Transverse colon (tissue), 4 donors: Measurements from ENCODE around the gene HAGHL.

Source experiments
- CTCF ChIP-seq, 5 experiments: fragments of 200-600 bp in 3 of 5; fragments of 450-650 bp in 2 of 5; sonication (generic) in 3 of 5; IDR thresholded peaks; 1 replicate in 2 of 5; 2 replicates in 3 of 5; pipeline ENCODE4 v1.5.1; 2016 to 2017; ENCODE audit warnings: antibody characterized with exemption in 5 of 5, inconsistent platforms in 3 of 5, mild to moderate bottlenecking in 2 of 5, moderate library complexity in 1 of 5
- EP300 ChIP-seq: sonication (generic); formaldehyde crosslinking; IDR thresholded peaks from one replicate; pipeline ENCODE4 v1.6.1; 2017; ENCODE audit warnings: antibody characterized with exemption, low read depth
- POLR2A ChIP-seq: fragments of 450-650 bp; IDR thresholded peaks from one replicate; pipeline ENCODE4 v1.6.1; 2016; ENCODE audit warnings: antibody characterized with exemption, mild to moderate bottlenecking, moderate library complexity
- POLR2AphosphoS5 ChIP-seq, 3 donors: sonication (generic); formaldehyde crosslinking; IDR thresholded peaks; one replicate each; pipeline ENCODE4 v1.6.1; 2016; ENCODE audit warnings: antibody characterized with exemption in 3 of 3

GRCh38 chr16:778909-779527, 52.1 kb downstream of the HAGHL start:
- TF ChIP-seq CTCF (IDR thresholded peaks at IDR 0.05) (no peak), POLR2A (no peak), EP300 (no peak), POLR2AphosphoS5 (IDR thresholded peaks at IDR 0.05) (no peak)
